Activated naive CD4-positive, alpha-beta T cell (primary cell): Measurements from ENCODE around the gene PSMB3.
A peak's percentile ranks its signal among the peaks of the same experiment; 100 is the strongest.

ENCODE experiments used
- DNase-seq, 4 experiments: peaks; one replicate each; lab custom pipeline; 2025; lab: John Stamatoyannopoulos, UW

Gene PSMB3

DNA sequence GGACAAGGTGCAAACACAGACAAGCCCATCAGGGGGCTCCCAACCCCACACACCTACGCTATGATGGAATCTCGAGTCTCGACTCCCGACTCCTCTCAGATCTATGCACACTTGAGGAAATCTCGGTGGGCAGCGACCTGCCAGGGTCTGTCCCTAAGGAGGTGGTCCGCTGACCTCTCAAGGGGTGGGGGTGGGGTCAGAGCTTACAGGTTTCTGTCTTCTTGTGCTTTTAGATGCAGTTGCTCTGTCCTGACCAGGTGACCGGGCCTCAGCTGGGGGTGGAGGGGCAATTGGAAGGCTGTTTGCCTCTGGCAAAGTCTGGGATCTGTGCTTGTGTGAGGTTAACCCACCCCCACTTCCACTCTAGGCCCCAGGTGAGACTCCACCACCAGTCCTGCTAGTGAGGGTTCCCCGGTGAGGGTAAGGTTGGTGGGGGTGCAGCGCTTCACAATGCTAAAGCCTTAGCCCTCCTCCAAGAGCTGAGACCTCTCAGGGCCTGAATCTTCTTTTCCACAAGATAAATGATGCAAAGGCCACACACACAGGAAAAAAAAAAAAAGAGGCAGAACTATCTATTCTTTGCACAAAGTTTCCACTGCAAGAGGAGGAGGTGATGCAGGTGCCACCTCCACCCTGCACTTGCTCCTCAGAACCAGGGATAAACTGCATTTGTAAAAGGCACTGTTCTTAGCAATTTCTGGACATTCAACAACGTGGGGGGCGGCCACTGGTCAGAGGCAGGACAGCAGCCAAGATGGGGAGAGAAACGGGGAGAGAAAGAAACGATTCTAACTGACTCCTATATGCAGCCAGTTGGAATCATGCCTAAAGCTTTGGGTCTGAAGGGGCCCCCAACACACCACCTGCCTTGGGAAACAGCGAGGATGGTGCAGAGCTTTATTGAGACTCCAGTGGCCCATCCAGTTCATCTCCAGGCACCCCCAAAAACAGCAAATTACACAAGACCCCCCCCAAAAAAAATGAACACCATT lies 18.3 kb upstream of the PSMB3 start:
- DNase-seq: peak in 1 of 4 experiments; percentile 35

DNA sequence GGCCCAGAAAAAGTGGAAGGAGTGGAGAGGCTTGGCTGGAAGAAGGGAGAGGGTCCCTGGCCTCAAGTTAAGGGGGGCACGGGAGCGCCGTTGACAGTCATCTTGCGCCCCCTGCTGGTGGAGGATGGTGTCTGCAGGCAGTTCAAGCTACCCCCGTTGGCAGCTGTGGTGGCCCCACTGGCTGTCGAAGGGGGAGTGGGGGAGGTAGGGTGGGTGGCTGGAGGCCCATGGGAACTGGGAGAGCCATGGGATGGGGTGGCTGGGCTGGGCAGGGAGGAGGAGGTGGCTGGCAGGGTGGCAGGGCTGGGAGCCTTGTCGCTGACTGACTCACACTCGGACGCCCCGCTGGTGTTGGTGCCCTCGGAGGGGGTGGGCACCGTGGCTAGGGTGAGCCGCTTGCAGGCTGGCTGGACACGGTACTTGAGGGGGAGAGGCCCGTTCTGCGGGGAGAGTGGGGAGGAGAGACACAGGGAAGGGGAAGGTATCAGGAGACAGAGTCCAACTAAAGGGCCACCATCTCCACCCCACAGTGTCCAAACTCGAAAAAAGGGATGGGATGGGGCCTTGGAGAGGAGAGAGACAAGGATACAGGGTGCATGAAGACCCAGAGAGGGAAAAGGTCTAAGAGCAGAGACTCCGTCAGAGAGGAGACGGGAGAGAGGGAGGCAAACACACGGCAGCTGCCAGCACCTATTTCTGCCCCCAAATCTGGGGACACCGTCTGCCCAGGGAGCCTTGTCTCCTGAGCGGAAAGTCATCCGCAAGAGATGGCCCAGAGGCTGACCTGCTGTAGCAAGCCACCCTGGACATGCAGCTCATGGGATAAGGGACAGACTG lies 17.2 kb upstream of the PSMB3 start:
- peak; percentile 54 to 70 (median 61) for DNase-seq

DNA sequence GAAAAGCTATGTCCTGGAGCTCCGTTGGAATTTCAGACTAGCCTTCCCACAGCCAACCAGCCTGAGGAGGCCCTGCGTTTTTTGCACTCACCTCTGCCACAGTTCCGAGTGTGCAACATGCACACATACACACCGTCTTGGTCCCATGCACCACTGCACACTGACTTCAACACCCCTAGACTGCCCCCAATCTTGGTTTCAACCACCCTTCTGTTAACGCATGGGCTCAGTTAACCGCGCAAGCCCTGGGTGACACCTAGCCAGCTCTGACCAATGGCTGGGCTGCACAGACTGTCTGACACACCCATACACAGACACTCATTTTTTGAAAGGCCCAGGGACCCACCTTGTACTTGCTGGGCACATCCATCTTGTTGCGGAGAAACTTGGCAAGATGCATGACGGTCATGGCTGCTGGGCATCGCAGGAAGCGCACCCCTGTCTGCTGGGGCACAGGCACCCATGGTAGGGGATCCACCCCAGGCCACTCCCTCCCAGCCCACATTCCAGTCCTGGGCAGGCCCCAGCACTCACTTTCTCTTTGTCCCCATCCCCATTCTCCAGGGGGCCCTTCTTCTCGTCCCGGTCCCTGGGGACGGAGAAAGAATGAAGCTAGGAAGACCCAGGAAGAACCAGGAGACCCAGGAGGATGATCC lies 14.4 kb upstream of the PSMB3 start:
- DNase-seq: no peak

DNA sequence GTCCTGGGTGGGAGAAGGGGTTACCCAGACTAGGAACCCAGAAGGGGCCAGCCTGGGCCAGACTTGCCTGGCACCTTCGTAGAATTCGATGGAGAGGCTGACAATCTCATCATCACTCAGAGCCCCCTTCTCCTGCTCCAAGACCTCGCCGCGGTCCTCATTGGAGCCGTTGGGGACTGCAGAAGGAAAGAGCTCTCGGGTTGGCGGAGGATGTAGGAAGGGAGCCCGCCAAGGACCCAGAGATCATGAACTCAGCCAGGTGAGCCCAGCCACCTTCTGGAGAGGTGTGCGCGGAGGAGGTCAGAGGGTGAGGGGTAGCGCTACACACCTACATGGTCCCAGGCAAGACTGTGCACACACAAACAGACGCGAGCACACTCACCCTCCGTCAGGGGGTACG lies 13.9 kb upstream of the PSMB3 start:
- no peak for DNase-seq

DNA sequence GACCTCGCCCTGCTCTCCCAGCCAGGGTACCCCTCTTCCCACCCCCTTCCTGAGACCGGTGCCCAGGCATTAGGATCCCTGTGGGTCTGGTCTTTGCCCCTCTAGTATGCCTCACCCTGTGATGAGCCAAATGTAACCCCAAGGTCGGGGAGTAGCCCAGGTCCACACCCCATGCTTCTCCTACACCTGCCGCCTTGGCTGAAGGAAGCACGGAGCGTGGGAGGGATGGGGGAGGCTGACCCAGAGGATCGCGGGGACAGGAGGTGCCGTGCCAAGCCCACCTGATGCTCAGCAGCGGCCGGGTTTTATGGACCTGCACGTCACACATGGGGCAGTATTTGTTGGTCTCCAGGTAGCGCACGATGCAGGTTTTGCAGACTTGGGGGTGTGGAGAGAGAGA lies 13.2 kb upstream of the PSMB3 start:
- DNase-seq: no peak

DNA sequence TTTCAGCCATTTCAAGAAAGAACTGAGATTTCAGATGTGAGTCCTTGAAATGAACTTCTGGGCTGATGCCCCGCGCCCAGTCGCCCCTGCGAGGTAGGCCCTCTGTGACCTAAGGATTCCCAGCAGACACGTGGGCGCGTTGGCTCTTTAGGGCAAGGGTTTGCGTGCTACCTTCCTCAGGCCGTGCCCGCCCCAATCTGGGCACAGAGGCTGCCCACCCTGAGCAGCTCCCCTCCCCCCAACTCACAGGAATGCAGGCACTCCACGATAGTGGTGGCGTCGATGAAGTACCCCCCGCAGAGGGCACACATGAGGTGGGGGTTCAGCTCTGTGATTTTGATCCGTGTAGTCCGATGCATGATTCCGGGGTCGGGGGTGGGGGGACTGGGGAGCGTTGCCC lies 12.5 kb upstream of the PSMB3 start:
- DNase-seq: no peak

DNA sequence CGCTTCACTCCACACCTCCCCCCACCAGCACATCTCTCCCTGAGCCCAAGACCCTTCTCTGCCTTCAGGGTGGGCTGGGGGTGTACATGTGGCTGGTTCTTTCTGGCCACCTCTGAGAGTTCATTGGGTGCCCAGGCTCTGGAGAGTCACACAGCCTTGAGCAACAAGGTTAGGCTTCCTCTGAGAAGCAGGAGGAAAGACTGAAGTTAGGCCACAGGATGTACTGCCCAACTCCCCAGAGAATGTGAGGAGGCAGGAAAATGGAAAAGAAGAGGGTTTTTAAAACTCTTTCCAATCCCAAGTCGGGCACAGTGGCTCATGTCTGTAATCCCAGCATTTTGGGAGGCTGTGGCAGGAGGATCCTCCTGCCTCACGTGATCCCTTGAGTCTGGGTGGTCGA lies 11.7 kb upstream of the PSMB3 start:
- no peak for DNase-seq

DNA sequence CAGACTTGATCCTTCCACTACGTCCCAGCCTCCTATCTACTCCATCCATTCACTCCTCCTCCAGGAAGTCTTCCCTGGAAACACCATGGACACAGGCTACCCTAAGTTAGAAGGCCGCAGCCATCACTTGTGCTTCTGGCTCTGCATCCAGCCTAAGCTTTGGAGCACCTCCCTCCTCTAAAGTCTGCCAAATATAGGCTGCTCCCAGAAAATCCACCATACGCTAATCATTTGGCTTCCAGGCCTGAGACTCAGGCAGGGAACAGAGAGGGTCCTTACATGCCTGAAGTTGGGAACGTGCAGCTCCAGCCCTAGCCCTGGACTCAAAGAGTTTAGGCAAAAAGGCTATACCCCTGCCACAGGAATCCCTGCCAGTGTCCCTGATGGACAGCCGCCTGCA lies 11.1 kb upstream of the PSMB3 start:
- DNase-seq: no peak

DNA sequence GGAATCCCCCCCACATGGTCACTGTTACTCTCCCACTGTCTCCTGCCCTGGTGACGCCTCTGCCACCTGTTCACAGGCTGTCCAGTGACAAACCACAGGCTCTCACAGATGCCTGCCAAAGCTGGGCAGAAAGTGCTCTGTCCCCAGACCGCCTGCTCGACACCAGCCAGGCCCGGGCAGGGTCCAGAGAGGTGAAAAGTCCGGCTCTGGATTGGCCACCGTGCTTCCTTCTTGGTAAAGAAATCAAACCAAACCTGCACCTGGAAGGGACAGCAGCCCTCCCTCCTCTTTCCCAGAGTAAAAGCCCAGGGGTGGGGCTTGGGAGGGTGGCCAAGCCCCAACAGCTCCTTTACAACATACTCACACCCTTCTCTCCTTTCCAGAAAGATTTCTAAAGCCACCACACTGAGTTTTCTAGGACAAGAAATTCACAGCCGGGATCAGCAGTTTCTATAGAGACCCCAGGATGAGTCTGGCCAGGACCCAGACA lies 10.6 kb upstream of the PSMB3 start:
- no peak for DNase-seq

DNA sequence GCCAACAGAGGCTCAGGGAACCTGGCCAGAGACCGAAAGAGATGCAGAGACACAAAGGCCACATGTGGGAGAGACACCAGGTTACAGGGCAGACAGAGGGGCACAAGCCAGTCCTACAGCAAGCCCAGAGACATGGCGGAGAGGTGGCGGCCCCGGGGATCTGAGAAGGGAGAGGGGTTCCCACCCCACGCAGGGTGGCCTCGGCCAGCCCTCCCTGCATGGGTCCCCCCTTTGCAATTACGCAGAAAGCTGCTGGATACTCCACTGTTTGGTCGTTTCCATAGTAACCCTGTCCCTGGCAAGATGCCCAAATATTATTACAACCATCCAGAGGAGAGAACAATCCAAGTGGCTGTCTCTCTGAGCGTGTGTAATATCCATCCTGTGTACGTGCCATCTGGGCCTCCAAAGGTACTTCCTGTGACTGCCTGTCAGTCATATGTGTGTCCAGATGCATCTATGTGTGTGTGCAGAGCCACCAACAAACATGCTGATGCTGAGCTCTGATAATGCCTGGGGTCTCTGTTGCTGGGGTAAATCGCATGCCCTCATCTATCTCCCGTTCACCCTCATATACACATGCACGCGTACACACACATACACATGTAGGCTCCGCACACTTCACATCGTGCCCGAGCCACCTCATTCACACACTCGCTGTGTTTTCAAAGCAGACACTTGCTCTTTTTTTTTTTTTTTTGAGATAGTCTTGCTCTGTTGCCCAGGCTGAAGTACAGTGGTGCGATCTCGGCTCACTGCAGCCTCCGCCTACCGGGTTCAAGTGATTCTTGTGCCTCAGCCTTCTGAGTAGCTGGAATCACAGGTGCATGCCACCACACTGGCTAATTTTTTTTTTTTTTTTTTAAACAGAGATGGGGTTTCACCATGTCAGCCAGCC lies 9.9 kb upstream of the PSMB3 start:
- DNase-seq: no peak

DNA sequence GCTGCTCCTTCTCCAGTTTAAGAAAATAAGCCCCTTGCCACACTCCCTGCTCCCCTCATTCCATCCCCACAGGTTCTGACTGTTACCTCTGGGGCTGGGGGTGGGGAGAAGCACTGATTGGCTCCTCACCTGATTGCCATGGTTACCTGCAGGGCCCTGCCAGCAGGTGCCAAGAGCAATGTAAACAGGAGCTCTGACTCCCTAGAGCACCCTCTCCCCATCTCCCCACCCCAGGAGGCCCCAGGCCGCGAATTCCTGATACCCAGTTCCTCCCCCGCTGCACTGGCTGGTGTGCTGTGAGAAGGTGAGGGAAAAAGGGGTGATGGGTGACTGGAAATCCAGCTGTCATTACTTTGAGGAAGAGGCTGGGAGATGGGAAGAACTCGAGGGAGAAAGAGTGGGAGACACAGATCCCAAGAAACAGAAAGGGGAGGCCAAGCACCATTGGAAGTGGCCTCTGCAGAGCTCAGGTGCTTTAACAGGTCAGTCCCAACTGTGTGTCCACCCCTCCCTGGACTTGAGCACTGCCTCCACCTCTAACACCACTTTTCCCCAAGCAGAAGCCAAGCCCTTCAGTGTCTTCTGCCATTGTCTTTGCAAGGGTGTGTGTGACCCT lies 8.9 kb upstream of the PSMB3 start:
- no peak for DNase-seq

DNA sequence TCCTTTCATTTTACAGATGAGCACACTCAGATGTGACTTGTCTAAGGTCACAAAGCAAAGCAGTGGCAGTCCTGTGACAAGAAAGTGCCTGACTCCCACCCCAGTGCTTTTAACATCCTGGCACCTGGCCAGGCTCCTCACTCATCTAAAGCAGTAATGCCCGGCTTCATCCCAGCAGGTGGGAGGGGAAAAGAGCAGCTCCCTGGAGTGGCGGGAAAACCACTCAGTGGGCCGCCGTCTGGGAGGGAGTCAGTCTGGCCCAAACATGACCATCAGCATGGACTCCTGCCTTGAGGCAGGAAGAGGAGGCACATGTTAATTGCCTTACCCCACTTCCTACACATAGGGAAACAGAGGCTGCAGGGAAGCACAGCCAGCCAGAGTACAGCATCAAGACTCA lies 7.0 kb upstream of the PSMB3 start:
- no peak for DNase-seq

DNA sequence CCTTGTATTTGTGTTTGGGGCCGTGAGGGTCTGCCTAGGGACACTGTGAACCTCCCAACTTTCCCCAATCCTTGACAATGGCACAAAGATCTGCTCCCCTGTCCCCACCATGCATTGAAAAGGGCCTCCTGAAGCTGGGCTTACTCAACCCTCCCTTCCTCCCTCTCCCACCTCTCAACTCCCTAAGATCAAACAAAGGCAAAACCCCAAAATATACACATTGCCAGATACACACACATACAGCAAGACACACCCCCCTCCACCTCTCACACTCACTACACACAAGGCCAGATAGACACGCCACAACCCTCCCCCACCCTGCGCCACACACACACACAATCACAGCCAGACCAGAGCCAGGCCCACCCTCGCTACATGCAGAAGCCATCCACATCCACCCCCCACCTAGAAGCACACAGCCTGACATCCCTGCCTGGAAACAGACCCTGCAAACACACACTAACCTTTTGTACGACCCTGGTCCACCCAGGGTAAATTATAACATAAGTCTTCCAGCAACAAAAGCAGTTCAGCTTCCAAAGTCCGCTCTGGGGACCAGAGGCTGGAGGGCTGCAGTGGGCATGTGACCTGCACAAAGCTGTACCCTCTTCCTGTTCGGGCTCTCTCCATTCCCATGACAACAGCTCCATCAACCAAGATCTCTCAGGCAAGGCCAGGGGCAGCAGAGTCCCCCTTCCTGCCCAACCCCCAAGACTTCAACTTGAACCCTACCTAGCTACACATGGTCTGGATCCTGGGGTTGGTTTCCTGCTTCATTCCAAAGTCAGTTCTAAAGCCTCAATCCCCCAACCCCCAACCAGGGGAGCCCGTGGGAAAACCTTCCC lies 6.3 kb upstream of the PSMB3 start:
- DNase-seq: no peak

DNA sequence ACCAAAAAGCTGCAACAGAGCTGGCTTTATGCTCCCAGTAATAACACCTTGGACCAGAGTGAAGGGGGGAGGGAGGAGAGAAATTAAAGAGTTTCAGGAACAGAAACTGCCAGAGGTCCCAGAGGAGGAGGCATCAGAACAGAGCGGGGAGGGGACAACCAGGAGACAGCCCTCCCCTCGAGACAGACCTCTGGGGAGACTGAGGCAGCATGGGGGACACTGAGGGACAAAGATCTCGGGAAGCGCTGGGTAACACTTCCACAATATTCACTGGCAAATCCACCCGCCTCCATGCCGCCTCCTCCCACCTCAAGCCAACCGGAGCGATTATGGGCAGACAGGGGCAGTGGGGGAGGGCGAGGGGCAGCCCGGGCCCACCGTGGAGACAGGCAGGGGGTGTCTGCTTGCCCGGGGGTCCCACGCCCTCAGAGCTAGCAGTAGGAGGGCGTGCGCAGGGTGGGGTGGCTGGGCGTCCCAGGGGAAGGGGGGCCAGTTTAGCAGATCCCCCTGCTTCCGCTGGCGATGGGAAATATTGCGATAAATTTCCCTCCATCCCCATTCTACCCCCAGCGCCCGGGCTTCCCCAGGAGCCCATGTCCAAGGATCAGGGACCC lies 5.6 kb upstream of the PSMB3 start:
- no peak for DNase-seq

DNA sequence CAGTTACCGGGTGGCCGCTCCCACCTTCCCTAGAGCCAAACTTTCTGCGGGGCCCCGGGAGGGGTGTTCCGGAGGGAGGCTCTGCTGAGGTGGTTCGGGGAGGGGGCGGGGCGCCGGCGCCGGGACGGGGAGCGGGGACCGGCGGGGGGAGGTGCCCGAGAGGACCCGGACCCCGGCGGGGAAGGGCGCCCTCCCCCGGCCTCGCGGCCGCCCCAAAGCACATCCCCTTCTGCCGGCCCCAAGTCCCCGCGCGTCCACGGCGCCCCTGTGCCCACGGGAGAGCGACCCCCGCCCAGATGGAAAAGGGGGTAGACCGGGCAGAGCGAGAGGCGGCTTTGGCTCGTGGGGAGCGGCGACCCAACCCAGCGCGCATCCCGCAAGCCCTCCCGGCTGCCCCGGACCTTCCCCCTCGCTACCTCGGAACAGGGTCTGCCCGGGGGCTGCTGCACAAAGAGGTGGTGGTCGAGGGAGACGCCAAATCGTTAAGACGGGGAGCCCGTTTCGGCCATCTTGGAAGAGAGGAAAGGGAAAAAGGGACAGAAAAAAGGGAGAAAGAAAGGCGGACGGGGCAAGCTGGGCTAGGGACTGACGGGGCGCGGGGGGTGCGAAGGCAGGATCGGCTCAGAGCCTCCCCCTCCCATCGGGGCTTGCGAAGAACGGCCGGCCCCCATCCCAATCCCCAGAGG lies 4.9 kb upstream of the PSMB3 start:
- no peak for DNase-seq

DNA sequence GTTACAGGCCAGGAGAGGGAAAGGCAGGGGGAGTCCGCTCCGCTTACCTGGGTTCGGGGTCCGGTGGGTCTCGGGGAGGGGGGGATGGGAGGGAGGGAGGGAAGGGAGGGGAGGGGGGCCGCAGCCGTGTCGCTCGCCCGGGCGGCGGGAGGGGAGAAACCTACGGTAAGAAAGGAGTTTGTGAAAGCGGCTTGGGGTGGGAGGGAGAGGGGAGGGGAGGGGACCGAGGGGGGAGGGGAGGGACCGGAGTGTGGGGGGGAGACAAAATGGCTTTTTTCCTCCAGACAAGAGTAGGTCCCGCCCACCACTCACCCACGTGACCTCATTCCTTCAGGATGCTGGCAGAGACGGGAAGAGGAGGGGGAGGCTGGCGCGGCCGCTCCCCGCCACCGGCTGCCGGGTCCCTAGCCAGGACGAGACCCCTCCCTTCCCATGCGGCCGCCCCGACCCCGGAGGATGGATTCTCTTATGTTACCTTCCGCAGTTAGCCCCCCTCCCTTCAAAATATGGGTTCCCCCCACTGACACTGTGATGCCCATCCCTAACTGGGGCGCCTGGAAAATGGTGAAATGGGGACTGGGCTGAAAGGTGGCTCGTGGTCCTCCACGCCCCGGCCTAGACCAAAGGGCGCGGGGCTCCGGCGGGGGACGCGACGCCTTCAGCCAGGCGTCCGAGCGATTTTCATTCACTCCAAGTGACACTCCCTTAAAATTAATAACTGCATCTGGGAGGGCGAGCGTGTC lies 4.2 kb upstream of the PSMB3 start, which contains the start of gene PCGF2:
TSS of gene PCGF2 (minus strand) at position 188 of the 743 bp plus-strand sequence. CDS start 7,934 bp downstream, outside the sequence.
- DNase-seq: no peak

DNA sequence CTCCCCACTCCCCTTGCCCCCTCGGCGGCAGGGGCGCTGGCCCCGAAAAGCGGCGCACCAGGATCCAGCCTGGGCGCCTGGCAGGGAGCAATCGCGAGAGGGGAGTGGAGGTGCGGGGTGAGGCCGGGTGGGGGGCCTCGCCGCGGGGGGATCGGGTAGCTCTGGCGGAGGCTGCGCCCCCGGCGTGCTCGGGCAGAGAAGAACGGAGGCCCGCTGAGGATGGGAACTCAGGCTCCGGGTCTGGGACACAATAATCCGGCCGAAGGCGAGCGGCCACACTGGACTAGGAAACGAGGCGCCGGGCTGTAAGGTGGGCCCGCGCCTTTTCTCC lies 3.7 kb upstream of the PSMB3 start:
- no peak for DNase-seq
